ENCODE data around the gene SAMD1.

The SAMD1 gene

GRCh38 chr19:14112809-14113385, 22.3 kb upstream of the SAMD1 start:
- no peak for DNase-seq

- no peak for DNase-seq
Observed at GRCh38 chr19:14112051-14112808, 21.7 kb upstream of the SAMD1 start.

GRCh38 chr19:14111486-14111885, 20.9 kb upstream of the SAMD1 start:
- DNase-seq = no peak

GRCh38 chr19:14110650-14111049, 20.1 kb upstream of the SAMD1 start:
- no peak for DNase-seq

GRCh38 chr19:14107581-14108461, 17.3 kb upstream of the SAMD1 start:
- no peak for DNase-seq

- no peak for DNase-seq
Observed at GRCh38 chr19:14106840-14107239, 16.3 kb upstream of the SAMD1 start.

- DNase-seq = no peak
Observed at GRCh38 chr19:14105680-14106079, 15.1 kb upstream of the SAMD1 start.

GRCh38 chr19:14103310-14103709, 12.8 kb upstream of the SAMD1 start:
- no peak for DNase-seq

GRCh38 chr19:14102756-14103155, 12.2 kb upstream of the SAMD1 start:
- no peak for DNase-seq

GRCh38 chr19:14102102-14102696, 11.6 kb upstream of the SAMD1 start:
- no peak for DNase-seq

GRCh38 chr19:14101003-14101545, 10.5 kb upstream of the SAMD1 start:
- no peak for DNase-seq

GRCh38 chr19:14097532-14098151, 7.1 kb upstream of the SAMD1 start:
- no peak for DNase-seq

- DNase-seq = no peak
Observed at GRCh38 chr19:14096272-14096992, 5.9 kb upstream of the SAMD1 start.

- no peak for DNase-seq
Observed at GRCh38 chr19:14094854-14095253, 4.3 kb upstream of the SAMD1 start.

GRCh38 chr19:14093117-14093823, 2.7 kb upstream of the SAMD1 start:
- DNase-seq = no peak

- DNase-seq = peak; percentile 42
Observed at GRCh38 chr19:14091813-14092462, 1.4 kb upstream of the SAMD1 start.

GRCh38 chr19:14091081-14091812, 696 bp upstream of the SAMD1 start:
- peak; percentile 56 for DNase-seq

- peak; percentile 57 for DNase-seq
Observed at GRCh38 chr19:14089662-14090508, 666 bp downstream of the SAMD1 start.

- no peak for DNase-seq
Observed at GRCh38 chr19:14089412-14089661, 1.2 kb downstream of the SAMD1 start.

Data from stimulated activated CD4-positive, alpha-beta T cell treated with anti-CD3 and anti-CD28 coated beads, Interleukin-4, amount 100 ng/mL, for 1 hour (primary cell).